HCT116 (cell line): Measurements from ENCODE around the gene CATSPERD.

Source experiments
- CEBPB ChIP-seq: IDR thresholded peaks from 2 replicates; pipeline ENCODE4 v1.6.1; 2012; ENCODE audit warnings: low read depth
- CTCF ChIP-seq, 3 experiments: fragments of 200-600 bp in 1 of 3; sonication (generic) in 1 of 3; IDR thresholded peaks in 2 of 3; conservative IDR thresholded peaks in 1 of 3; 2 replicates each; pipeline ENCODE4 v1.5.1; 2012 to 2017; ENCODE audit warnings: low read depth in 2 of 3, low read length in 2 of 3, antibody characterized with exemption in 1 of 3, borderline replicate concordance in 1 of 3, control low read depth in 1 of 3, mild to moderate bottlenecking in 1 of 3, mixed read lengths in 1 of 3, mixed run types in 1 of 3, moderate library complexity in 1 of 3; ENCODE audit not compliant: insufficient read depth in 1 of 3
- MAX ChIP-seq: IDR thresholded peaks from 2 replicates; pipeline ENCODE4 v1.6.1; 2012
- POLR2A ChIP-seq: IDR thresholded peaks from 2 replicates; pipeline ENCODE4 v1.7.0; 2011; ENCODE audit warnings: borderline replicate concordance; ENCODE audit not compliant: insufficient read depth, insufficient read length; ENCODE audit errors: extremely low read depth
- POLR2AphosphoS5 ChIP-seq: IDR thresholded peaks from 2 replicates; pipeline ENCODE4 v1.6.1; 2011; ENCODE audit warnings: mild to moderate bottlenecking, low read depth, low read length, moderate library complexity
- REST ChIP-seq: IDR thresholded peaks from 2 replicates; pipeline ENCODE4 v1.6.1; 2012; ENCODE audit warnings: low read depth
- TCF7L2 ChIP-seq: IDR thresholded peaks from 2 replicates; pipeline ENCODE4 v1.7.0; 2011; ENCODE audit warnings: borderline replicate concordance, inconsistent platforms; ENCODE audit not compliant: insufficient read depth, insufficient read length; ENCODE audit errors: extremely low read depth
- YY1 ChIP-seq: IDR thresholded peaks from 2 replicates; pipeline ENCODE4 v1.6.1; 2011; ENCODE audit warnings: low read length, low read depth, moderate library complexity, mild to moderate bottlenecking; ENCODE audit not compliant: insufficient replicate concordance; ENCODE audit errors: extremely low read depth
- ZNF274 ChIP-seq: fragments of 200-500 bp; sonication (Bioruptor generic); IDR thresholded peaks from 2 replicates; pipeline ENCODE4 v1.6.1; 2014; ENCODE audit warnings: mild to moderate bottlenecking, low read depth, low read length, inconsistent platforms

GRCh38 chr19:5803441-5803751 is 83.0 kb downstream of the CATSPERD start:
- TF ChIP-seq REST: no peak
- no peak for TF ChIP-seq POLR2A
- no peak for TF ChIP-seq YY1
- no peak for TF ChIP-seq ZNF274
- TF ChIP-seq TCF7L2: no peak
- TF ChIP-seq CTCF (IDR thresholded peaks at IDR 0.05 in 2 of 3, conservative IDR thresholded peaks at IDR 0.05 in 1 of 3; ENCODE audit: borderline replicate concordance in 1 of 3, insufficient read depth in 1 of 3, low read depth in 2 of 3, low read length in 2 of 3): no peak
- TF ChIP-seq POLR2AphosphoS5: no peak
- TF ChIP-seq CEBPB: no peak
- no peak for TF ChIP-seq MAX
